Measurements from ENCODE around the gene RAB6B. TPM values are rescaled to one million over a fixed set of nuclear protein-coding genes. Genes with fewer than 3 reads are reported as not detected.

The RAB6B gene
- total RNA-seq, 1 donor from 2014 or later: 2.2 TPM

GRCh38 chr3:133775835-133776234 lies 119.8 kb downstream of the RAB6B start:
- DNase-seq (ENCODE audit: low read depth in 2 of 2): no peak

- DNase-seq (ENCODE audit: low read depth in 2 of 2): no peak
Observed at GRCh38 chr3:133775309-133775708, 120.4 kb downstream of the RAB6B start.

Other genes starting within 250 kb of the RAB6B start
- 19.6 and 20.4 TPM in 2 replicates for gene TOPBP1, start 233.9 kb downstream of the RAB6B start, total RNA-seq
- 0.20 TPM in 1 of 2 replicates, not detected in the other for gene TF, start 149.5 kb downstream of the RAB6B start, total RNA-seq
- gene SRPRB, start 90.1 kb downstream of the RAB6B start, total RNA-seq: 45.1 and 70.2 TPM in 2 replicates
- gene SLCO2A1, start 134.0 kb upstream of the RAB6B start, total RNA-seq: 2.4 and 7.9 TPM in 2 replicates